ENCODE data around the gene COL19A1. TPM values are rescaled to one million over a fixed set of nuclear protein-coding genes. Genes with fewer than 3 reads are reported as not detected.

COL19A1 gene
- total RNA-seq, 2 experiments from 2014 or later = 0.03 TPM; not detected in 1

GRCh38 chr6:70172252-70172651 lies 305.9 kb downstream of the COL19A1 start:
- no peak overlapping the region for H3K4me2 ChIP-seq (ENCODE audit: low read length)
- H4K20me1 ChIP-seq (ENCODE audit: insufficient read depth, low read length) = no peaks in the 10 kb centered on the region
- H3K9me3 ChIP-seq (ENCODE audit: low read length) = no peaks in the 10 kb centered on the region
- no TSS peak for BruUV-seq (replicated peaks)
- H3K4me3 ChIP-seq (ENCODE audit: low read depth, low read length, poor library complexity, severe bottlenecking) = no peak overlapping the region
- H3K9me2 ChIP-seq (ENCODE audit: insufficient read depth, low read length) = no peaks in the 10 kb centered on the region
- no peaks in the 10 kb centered on the region for H3K36me3 ChIP-seq (ENCODE audit: insufficient read depth, low read length)
- TF ChIP-seq CTCF (conservative IDR thresholded peaks at IDR 0.05; ENCODE audit: low read length) (no peak), EZH2phosphoT487 (IDR thresholded peaks at IDR 0.05; ENCODE audit: borderline replicate concordance, low read depth, low read length) (no peak)
- intact Hi-C loops (cut with micrococcal nuclease; ENCODE audit: unreplicated experiment) = no loop called here
- ChIA-PET POLR2A (interaction anchor here (0.7 kb wide), 1 partner anchor 76 kb away, joined by 3 read pairs; no protein-coding TSS in a partner anchor), CTCF (ENCODE audit: unreplicated experiment) (no interaction called here)
- DNase-seq (ENCODE audit: low spot score) = no peak
- no peaks in the 10 kb centered on the region for H3K79me2 ChIP-seq (ENCODE audit: insufficient read depth, low read depth, low read length)
- no peak overlapping the region for H2AFZ ChIP-seq (ENCODE audit: low read length)
- H3K27ac ChIP-seq (ENCODE audit: low read depth, low read length, poor library complexity, severe bottlenecking) = no peak overlapping the region
- no peaks in the 10 kb centered on the region for H3K4me1 ChIP-seq (ENCODE audit: insufficient read depth, low read length, poor library complexity, severe bottlenecking)

- TF ChIP-seq EZH2phosphoT487 (IDR thresholded peaks at IDR 0.05; ENCODE audit: borderline replicate concordance, low read depth, low read length) (no peak), CTCF (conservative IDR thresholded peaks at IDR 0.05; ENCODE audit: low read length) (no peak)
- Histone ChIP-seq H2AFZ (ENCODE audit: low read length) (no peak overlapping the region), H3K4me1 (ENCODE audit: insufficient read depth, low read length, poor library complexity, severe bottlenecking) (no peaks in the 10 kb centered on the region), H4K20me1 (ENCODE audit: insufficient read depth, low read length) (no peaks in the 10 kb centered on the region), H3K9me2 (ENCODE audit: insufficient read depth, low read length) (no peaks in the 10 kb centered on the region), H3K36me3 (ENCODE audit: insufficient read depth, low read length) (no peaks in the 10 kb centered on the region), H3K4me2 (ENCODE audit: low read length) (no peak overlapping the region), H3K9me3 (ENCODE audit: low read length) (no peaks in the 10 kb centered on the region), H3K4me3 (ENCODE audit: low read depth, low read length, poor library complexity, severe bottlenecking) (no peak overlapping the region), H3K27ac (ENCODE audit: low read depth, low read length, poor library complexity, severe bottlenecking) (no peak overlapping the region), H3K79me2 (ENCODE audit: insufficient read depth, low read depth, low read length) (no peaks in the 10 kb centered on the region)
- BruUV-seq (replicated peaks) = no TSS peak
- ChIA-PET CTCF (ENCODE audit: unreplicated experiment) (no interaction called here), POLR2A (interaction anchor here (0.7 to 1.7 kb wide), 2 partner anchors 14 to 1737 kb away, joined by 3 to 4 read pairs; no protein-coding TSS in a partner anchor)
- intact Hi-C loops (cut with micrococcal nuclease; ENCODE audit: unreplicated experiment) = no loop called here
- DNase-seq (ENCODE audit: low spot score) = no peak
Measured at GRCh38 chr6:70175770-70176169, 309.4 kb downstream of the COL19A1 start.

- DNase-seq (ENCODE audit: low spot score) = no peak
- Histone ChIP-seq H3K27ac (ENCODE audit: low read depth, low read length, poor library complexity, severe bottlenecking) (no peak overlapping the region), H3K9me2 (ENCODE audit: insufficient read depth, low read length) (no peaks in the 10 kb centered on the region), H3K79me2 (ENCODE audit: insufficient read depth, low read depth, low read length) (no peaks in the 10 kb centered on the region), H4K20me1 (ENCODE audit: insufficient read depth, low read length) (no peaks in the 10 kb centered on the region), H3K9me3 (ENCODE audit: low read length) (no peaks in the 10 kb centered on the region), H3K4me1 (ENCODE audit: insufficient read depth, low read length, poor library complexity, severe bottlenecking) (no peaks in the 10 kb centered on the region), H2AFZ (ENCODE audit: low read length) (no peak overlapping the region), H3K36me3 (ENCODE audit: insufficient read depth, low read length) (no peaks in the 10 kb centered on the region), H3K4me3 (ENCODE audit: low read depth, low read length, poor library complexity, severe bottlenecking) (no peak overlapping the region), H3K4me2 (ENCODE audit: low read length) (no peak overlapping the region)
- POLR2A ChIA-PET = interaction anchor here (0.6 to 1.7 kb wide), 3 partner anchors 13 to 541 kb away, joined by 3 to 5 read pairs (median 4); no protein-coding TSS in a partner anchor
- BruUV-seq (replicated peaks) = no TSS peak
- intact Hi-C loops (cut with micrococcal nuclease; ENCODE audit: unreplicated experiment) = no loop called here
- TF ChIP-seq EZH2phosphoT487 (IDR thresholded peaks at IDR 0.05; ENCODE audit: borderline replicate concordance, low read depth, low read length) (no peak), CTCF (conservative IDR thresholded peaks at IDR 0.05; ENCODE audit: low read length) (no peak)
- CTCF ChIA-PET (ENCODE audit: unreplicated experiment) = no interaction called here
Measured at GRCh38 chr6:70176842-70177550, 310.6 kb downstream of the COL19A1 start.
